Measurements from ENCODE around the gene RANBP10.

RANBP10 gene

DNA sequence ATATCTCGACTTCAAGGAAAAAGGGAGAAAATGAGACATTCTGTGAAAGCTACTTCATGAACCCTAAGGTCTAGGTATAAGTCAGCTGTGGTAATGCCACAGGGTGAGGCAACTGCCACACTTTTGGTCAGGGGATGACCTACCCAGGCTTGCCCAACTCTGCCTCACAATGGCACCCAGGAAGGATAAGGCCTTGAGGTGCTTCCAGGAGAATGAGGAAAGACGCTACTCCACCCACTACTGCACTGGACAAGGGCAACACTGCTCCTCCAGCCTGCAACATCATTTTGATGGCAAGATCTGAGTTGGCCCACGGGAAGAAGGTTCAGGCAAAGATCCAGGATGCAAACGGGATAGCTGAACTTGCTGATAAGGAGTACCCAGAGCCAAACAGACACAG is 65.2 kb downstream of the RANBP10 start:
- DNase-seq: no peak

- peak in 1 of 14 donors; percentile 26 for DNase-seq
These were observed 66.0 kb downstream of the RANBP10 start for GRCh38 chr16:67740391-67740790.

GRCh38 chr16:67736858-67737257 is 69.5 kb downstream of the RANBP10 start:
- DNase-seq: no peak

DNA sequence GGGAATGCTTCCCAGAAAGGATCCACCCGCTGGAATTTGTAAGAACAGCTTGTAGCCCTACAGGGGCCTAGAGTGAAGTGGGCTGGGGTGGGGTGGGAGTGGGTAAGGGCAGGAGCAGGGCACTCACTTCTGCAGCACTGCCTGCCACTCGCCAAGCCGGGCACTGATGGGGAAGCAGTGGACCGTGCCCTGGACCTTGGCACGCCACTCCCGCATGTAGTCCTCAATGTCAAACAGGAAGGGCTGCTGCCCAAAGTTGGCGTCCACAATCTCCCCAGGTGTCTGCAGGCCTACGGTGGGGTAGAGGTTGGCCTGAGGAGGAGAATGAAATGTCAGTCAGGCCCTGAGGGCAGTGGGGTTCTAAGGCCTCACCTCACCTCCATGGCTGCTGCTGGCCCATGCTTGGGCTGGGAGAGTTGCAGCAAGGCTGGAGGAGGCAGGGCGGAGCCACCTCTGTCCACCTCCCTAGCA is 71.6 kb downstream of the RANBP10 start:
- peak in 2 of 14 donors; percentile 16 to 91 for DNase-seq

- DNase-seq: peak in 1 of 14 donors; percentile 85
These were observed 72.5 kb downstream of the RANBP10 start for GRCh38 chr16:67733734-67734470.

DNA sequence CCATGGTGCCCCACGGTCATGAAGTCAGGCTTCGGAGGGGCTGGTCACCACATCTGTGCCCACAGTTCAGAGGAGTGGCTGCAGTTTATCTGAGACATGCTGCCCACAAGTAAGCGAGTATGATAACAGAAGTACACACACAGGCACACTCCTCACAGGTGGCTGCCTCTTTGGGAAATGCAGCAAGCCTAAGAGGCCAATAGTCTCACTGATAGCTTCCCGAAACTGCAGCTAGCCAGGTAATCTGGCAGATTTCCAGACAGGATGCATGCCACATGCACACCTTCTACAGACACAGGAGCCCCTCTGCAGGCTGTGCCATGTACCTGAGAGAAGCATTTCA is 74.6 kb downstream of the RANBP10 start:
- no peak for DNase-seq

DNA sequence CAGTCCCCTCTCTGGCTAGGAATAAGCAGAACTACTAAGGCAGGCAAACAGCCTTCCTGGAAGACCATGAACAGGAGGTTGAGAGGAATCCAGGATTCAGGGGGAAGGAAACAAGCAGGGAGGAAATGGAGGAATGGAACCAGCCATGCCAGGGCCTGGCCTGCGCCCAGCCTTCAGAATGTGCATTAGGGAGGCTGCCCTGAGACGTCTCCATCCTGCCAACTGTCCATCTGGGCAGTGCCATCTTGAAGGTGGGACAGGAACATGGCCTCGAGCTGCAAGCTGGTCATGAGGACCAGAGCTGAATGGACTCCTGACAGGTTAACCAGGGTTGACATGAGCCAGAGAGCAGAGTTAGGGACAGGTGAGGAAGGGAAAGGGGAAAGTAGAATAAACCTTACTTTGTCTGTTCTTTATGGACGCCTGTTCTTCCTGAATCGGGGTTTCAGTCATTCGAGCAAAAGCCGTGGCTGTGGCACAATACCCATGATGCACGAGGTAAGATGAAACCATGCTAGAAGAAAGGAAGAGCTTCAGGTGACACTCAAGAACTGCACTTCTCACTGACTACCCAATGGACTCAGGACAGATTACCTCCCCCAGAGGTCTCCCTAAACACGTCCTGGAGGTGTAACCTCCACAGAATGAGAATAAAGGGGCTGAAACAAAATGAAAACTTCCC is 75.1 kb downstream of the RANBP10 start:
- DNase-seq: peak in 3 of 14 donors; percentile 34 to 98 (median 40)

DNA sequence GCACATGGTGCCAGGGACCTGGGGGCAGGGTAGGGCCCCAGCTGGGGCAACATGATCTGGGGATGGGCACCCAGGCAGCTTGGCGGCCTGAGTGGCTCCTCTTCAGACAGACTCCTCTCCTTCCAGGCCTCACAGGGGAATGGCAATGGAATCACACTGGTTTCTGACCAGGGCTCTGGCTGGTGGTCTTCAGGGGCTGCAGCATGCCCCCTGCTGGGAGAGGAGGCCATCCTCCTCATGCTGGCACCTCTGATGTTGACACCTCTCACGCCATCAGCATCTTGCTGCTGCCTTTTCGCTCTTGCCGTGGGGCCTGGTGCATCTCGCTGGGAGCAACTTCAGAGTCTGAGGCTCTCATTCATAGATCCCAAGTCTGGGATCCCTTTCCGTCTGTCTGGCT is 76.0 kb downstream of the RANBP10 start:
- DNase-seq: no peak

- DNase-seq: no peak
These were observed 76.6 kb downstream of the RANBP10 start for GRCh38 chr16:67729636-67730248.

DNA sequence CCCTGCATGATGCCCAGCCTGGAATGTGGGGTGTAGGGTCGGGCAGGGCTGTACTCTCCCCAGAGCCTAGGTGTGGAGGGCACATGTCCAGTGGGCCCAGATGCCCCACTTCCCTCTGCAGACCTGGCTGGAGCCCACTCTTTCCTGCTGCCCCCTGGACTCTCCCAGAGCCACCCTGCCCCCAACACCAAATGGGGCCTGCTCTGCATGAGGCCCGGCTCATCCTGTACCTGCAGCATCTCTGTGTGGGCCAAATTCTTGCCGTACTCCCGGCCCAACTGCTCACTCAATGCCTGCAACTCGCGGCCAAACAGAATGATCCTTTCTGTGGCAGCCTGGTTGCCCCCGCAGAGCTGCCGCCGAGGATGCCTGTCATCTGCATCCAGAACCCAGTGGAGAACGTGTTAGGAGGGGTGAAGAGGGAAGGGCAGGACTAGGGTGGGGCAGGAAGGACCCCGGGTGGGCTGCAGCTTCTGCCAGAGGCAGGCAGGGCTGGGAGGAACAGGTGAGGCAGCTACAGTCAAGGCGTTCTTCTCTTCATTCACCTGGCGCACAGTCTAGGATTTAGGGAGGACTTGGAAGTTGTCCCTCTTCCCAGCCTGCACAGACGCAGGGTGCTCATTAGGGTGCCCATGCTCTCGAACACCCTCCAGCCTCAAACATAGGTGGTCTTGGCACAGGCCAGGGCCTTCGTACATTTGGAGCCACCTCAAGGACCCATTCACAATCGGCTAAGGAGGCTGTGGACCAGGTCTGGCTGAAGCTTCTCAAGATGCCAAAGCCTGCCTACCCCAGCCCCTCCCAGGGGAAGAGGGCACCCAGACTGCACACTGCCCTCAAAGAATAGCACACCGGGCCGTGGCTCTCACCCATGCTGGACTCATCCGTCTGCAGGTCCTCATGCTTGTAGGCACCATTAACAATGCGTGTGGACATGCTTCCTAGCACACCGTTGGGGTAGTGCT is 78.6 kb downstream of the RANBP10 start:
- DNase-seq: peak in 1 of 14 donors; percentile 79

DNA sequence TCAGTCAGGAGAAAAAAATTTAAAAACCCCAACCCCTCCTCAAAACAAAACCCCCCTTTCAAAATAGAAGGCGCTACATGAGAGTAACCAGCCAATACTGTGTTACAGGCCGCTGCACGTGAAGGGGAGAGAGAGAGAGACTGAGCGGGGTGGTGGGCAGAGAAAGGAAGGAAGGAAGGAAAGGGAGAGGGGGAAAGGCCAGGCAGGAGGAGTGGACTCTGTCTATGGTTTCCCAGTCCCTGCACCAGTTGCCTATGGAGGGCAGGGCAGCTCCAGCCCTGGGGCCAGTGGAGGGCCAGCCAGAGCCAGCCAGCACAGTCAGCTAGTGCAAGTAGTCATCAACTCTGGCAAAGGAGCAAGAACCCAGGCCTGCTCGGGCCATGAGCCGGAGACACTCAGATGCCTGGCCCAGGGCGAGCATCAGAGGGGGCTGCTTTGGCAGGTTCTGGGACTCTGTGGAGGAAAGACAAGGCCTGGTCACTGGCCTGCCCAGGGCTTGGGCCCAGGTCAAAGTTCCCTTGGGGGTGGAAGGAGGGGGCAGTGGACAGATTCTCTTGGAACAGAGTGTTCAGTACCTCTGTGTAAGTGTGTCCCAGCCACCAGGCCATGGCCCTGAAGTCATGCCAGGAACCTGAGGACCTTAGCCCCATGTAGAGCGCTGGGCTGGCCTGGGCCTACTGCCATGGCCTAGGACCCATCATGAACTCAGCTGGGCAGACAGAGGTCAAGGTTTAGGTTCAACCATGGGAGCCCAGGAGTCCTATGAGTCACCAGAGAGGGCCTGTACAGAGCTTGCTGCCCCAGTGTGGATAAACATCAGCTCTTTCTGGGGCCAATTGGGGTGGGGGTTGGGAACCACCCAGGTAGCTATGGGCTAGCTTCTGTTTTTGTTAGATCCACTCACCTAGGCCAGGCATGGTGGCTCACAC is 80.0 kb downstream of the RANBP10 start:
- DNase-seq: peak in 1 of 14 donors; percentile 20

- no peak for DNase-seq
These were observed 82.5 kb downstream of the RANBP10 start for GRCh38 chr16:67723911-67724305.

- DNase-seq: no peak
These were observed 83.0 kb downstream of the RANBP10 start for GRCh38 chr16:67723151-67723910.

DNA sequence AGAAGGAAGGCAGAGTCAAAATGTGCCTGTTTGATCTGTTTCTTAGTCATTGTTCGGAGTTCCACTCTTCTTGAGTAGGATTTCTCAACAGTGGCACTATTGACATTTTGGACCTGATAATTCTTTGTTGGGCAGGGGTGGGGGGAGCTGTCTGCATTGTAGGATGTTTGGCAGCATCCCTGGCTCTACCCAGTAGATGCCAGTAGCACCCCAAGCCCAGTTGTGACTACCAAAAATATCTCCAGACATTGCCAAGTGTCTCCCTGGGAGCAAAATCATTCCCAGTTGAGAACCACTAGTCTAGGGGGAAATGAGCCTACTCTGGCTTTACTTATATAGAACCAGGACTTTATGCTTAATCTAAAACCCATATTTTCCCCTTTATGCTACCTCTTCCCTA is 86.1 kb downstream of the RANBP10 start:
- no peak for DNase-seq

GRCh38 chr16:67719778-67720144 is 86.6 kb downstream of the RANBP10 start:
- peak in 10 of 14 donors; percentile 29 to 67 (median 48) for DNase-seq

DNA sequence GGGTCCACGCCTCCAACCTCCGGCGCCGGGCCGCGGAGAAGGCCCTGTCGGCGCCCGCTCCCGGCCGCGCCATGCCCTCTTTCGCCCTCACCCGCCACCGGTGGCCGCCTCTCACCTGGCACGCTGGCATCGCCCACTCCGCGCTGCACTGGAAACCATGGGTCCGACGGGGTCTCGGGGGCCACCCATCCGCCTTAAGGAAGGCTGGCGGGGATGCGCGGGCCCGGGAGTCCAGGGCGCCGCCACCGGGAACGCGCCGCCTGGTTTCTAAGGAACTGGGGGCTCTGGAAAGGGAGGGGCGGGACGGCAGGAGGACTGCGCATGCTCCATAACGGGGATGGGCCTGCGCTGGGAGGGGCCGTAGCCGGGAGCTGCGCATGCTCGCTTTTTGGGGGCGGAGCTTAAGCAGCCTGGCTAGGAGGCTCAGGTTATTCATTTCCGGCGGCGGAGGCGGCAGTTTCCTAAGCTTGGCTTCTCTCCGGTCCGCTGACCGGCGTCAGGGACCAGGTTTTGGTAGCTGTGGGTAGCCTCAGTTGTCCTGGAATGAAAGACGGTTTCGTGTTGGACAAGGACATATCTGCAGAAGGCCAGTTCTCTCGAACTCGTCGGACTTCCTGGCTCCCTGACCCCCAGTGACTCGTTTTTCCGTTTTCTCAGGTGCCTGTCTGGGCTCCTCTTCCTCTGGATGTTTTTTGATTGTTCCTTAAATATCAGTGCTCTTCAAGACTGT is 87.1 kb downstream of the RANBP10 start, which contains the start of gene GFOD2:
TSS of gene GFOD2 (minus strand) at position 269 of the 730 bp plus-strand sequence. CDS start 33,601 bp downstream, outside the sequence.
- peak; percentile 76 to 99 (median 94) for DNase-seq

GRCh38 chr16:67718668-67719047 is 87.7 kb downstream of the RANBP10 start:
- DNase-seq: no peak

- DNase-seq: no peak
These were observed 90.3 kb downstream of the RANBP10 start for GRCh38 chr16:67716097-67716496.

DNA sequence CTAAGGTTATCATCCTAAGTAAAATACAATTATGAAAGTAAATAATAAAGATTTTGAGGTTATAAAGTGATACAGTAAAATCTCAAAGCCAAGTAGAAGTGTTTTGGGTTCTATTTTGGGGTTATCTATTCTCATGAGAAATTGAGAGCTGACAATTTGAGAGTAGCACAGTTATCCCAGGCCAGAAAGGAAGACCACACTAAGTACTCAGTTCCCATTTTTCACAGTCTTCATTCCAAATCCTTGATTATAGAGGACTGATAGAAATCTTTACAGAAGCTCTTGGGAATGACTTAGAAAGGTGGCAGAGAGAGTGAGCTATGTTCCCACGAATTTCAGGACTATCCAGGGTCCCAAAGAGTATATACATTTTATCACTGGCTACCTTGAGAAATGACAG is 91.8 kb downstream of the RANBP10 start:
- DNase-seq: no peak

Measured in C1 segment of cervical spinal cord (tissue), 14 donors.